Activated CD4-positive, alpha-beta memory T cell treated with anti-CD3 and anti-CD28 coated beads for 36 hours (primary cell): ENCODE results near the gene ARPC2. TPM values are rescaled to one million over a fixed set of nuclear protein-coding genes. Genes with fewer than 3 reads are reported as not detected.

Source experiments
- CTCF ChIA-PET: fragments of 350-600 bp; sonication (Branson Sonifier 250); formaldehyde crosslinking; loops from one replicate; lab custom pipeline; 2021; ENCODE audit warnings: antibody characterized with exemption, inconsistent platforms; lab: Charles Lee
- POLR2A ChIA-PET: fragments of 350-600 bp; sonication (Branson Sonifier 250); formaldehyde crosslinking; loops from one replicate; lab custom pipeline; 2021; ENCODE audit warnings: antibody characterized with exemption; lab: Charles Lee
- DNase-seq: peaks from one replicate; pipeline ENCODE4 v3.0.0-alpha.2; 2020
- H3K27ac Mint-ChIP-seq: one replicate; pipeline ENCODE4 v1.8.0; 2021; ENCODE audit warnings: mixed read lengths
- H3K27me3 Mint-ChIP-seq: one replicate; pipeline ENCODE4 v1.8.0; 2021; ENCODE audit warnings: mixed read lengths
- H3K36me3 Mint-ChIP-seq: one replicate; pipeline ENCODE4 v1.8.0; 2021; ENCODE audit warnings: mixed read lengths
- H3K4me1 Mint-ChIP-seq: one replicate; pipeline ENCODE4 v1.8.0; 2021; ENCODE audit warnings: low read depth, mixed read lengths
- H3K4me3 Mint-ChIP-seq: one replicate; pipeline ENCODE4 v1.8.0; 2021; ENCODE audit warnings: mild to moderate bottlenecking, mixed read lengths
- H3K9me3 Mint-ChIP-seq: one replicate; pipeline ENCODE4 v1.8.0; 2021; ENCODE audit warnings: mixed read lengths
- intact Hi-C: fragments of 100-400 bp; cut with micrococcal nuclease; formaldehyde crosslinking; loops from one replicate; pipeline ENCODE4 v1.15.1; 2023
- total RNA-seq, 2 experiments: library from RNA; stranded (reverse); gene quantifications; one replicate each; pipeline ENCODE4 v1.2.3, GENCODE V29; 2021

Gene ARPC2
- total RNA-seq, 2 experiments from 2014 or later = 564 to 570 TPM

DNA sequence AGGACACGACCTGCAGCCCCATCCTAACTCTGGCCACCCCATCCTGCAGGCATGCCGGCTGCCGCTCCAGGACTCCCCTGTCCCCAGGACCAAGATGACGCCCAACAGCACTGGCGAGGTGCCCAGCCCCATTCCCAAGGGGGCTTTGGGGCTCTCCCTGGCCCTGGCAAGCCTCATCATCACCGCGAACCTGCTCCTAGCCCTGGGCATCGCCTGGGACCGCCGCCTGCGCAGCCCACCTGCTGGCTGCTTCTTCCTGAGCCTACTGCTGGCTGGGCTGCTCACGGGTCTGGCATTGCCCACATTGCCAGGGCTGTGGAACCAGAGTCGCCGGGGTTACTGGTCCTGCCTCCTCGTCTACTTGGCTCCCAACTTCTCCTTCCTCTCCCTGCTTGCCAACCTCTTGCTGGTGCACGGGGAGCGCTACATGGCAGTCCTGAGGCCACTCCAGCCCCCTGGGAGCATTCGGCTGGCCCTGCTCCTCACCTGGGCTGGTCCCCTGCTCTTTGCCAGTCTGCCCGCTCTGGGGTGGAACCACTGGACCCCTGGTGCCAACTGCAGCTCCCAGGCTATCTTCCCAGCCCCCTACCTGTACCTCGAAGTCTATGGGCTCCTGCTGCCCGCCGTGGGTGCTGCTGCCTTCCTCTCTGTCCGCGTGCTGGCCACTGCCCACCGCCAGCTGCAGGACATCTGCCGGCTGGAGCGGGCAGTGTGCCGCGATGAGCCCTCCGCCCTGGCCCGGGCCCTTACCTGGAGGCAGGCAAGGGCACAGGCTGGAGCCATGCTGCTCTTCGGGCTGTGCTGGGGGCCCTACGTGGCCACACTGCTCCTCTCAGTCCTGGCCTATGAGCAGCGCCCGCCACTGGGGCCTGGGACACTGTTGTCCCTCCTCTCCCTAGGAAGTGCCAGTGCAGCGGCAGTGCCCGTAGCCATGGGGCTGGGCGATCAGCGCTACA lies 45.9 kb downstream of the ARPC2 start:
- Mint-ChIP-seq H3K9me3 (no peaks in the 10 kb centered on the region), H3K27ac (no peak overlapping the region), H3K36me3 (peaks cover 12% of the 10 kb centered on the region), H3K4me3 (no peak overlapping the region), H3K4me1 (peaks cover 11% of the 10 kb centered on the region), H3K27me3 (no peaks in the 10 kb centered on the region)
- no peak for DNase-seq
- POLR2A ChIA-PET = interaction anchor here (0.6 kb wide), 1 partner anchor 62 kb away, joined by 6 read pairs; no protein-coding TSS in a partner anchor
- CTCF ChIA-PET = interaction anchor here (1.8 kb wide), 1 partner anchor 8 kb away, joined by 5 read pairs; no protein-coding TSS in a partner anchor
- intact Hi-C loops = no loop called here

DNA sequence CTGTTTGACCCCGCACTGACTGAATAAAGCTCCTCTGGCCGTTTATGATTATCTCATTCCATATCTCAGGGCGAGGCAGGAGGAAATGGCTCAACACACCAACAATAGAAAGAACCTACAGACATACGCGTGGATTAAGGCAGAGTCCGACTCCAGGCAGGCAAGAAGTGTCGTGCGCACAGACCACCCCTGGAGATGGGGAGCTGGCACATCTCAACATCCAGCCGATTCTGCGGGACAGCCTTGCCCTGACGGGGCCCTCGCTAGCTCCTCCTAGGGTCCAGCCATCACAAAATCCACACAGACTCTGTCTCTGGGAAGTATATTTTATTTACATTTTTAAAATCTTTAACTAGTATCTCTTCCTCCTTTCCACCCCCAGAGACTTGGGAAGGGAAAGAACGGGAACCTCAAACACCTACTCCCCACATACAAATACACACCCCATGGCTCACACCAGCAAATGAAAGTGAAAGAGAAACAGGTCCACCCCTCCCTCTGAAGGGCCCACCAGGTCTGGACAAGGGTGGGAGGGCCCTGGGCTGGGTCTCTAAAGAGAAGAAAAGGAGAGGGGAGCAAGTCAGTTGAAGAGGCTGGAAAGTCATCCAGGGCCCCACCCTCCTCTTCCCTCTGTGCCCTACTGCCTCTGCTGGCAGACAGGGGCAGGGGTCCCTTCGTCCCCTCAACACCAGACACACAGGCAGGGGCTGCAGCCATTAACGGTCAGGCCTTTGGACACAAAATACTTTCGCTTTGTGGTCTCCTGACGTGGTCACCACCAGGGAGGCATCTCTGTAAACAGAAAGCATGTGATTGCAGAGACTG lies 47.0 kb downstream of the ARPC2 start:
- H3K4me1 Mint-ChIP-seq = peaks cover 13% of the 10 kb centered on the region
- no peak overlapping the region for H3K4me3 Mint-ChIP-seq
- H3K9me3 Mint-ChIP-seq = no peaks in the 10 kb centered on the region
- CTCF ChIA-PET = no interaction called here
- no peak for DNase-seq
- peaks cover 12% of the 10 kb centered on the region for H3K36me3 Mint-ChIP-seq
- intact Hi-C loops = no loop called here
- H3K27ac Mint-ChIP-seq = no peak overlapping the region
- H3K27me3 Mint-ChIP-seq = no peaks in the 10 kb centered on the region
- POLR2A ChIA-PET = interaction anchor here (1.3 kb wide), 1 partner anchor 8 kb away, joined by 3 read pairs; no protein-coding TSS in a partner anchor

DNA sequence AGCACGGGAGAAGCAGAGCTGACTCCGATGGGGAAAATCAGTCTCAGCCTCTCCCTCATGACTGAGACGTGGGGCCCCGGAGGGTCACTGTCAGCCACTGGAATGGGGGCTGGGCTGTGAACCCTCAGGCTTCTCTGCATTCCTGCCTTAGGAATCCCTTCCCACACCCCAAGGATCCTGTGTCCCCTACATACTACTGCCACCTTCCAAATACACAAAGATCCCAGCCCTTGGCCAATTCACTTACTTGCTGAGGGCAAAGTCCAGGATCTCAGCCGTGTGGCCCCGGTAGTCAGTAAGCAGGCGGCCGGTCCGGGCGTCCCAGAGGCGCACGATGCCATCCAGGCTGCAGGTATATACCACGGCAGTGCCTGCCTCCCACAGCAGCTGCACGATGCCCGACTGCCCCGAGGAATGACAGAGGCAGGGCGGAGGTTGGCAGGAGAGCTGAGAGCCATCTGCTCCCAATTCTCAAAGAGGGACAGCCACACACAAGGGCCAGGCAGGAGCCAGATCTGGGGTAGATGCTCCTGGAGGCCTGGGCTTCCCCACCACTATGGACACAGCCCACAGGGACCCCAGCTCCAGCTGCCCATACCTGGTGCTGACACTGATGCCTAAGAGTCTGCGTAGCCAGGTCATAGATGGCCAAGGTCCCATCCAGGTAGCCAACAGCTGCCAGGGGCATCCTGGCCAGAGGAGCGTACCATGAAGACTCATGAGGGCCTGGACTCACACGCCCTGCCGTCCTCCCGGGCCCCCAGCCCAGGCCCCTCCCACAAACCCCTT lies 48.0 kb downstream of the ARPC2 start:
- Mint-ChIP-seq H3K27me3 (no peaks in the 10 kb centered on the region), H3K27ac (no peak overlapping the region), H3K4me3 (no peak overlapping the region), H3K4me1 (peaks cover 18% of the 10 kb centered on the region), H3K9me3 (no peaks in the 10 kb centered on the region), H3K36me3 (peaks cover 16% of the 10 kb centered on the region)
- ChIA-PET POLR2A (interaction anchor here (1.3 kb wide), 1 partner anchor 8 kb away, joined by 3 read pairs; no protein-coding TSS in a partner anchor), CTCF (no interaction called here)
- intact Hi-C loops = no loop called here
- DNase-seq = no peak

DNA sequence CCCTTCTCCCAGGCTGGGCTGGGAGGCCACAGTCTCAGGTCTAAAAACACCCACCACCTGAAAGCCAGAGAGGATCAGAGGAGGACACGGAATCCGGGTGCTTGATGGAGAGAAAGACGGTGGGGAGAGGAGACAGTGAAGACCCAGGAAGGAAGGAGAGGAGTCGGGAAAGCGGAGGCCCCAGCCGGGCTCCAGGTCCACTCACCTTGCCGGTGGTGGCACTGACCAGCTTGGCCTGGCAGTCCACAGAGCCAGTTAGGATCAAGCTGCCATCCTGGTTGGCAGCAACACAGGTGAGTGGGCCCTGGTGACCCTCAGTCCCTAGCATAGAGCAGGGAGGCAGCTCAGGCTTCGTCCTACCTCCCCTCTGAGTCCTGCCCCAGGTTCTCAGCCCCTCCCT lies 48.6 kb downstream of the ARPC2 start:
- Mint-ChIP-seq H3K36me3 (peaks cover 16% of the 10 kb centered on the region), H3K4me1 (peaks cover 19% of the 10 kb centered on the region), H3K27me3 (no peaks in the 10 kb centered on the region), H3K4me3 (no peak overlapping the region), H3K27ac (no peak overlapping the region), H3K9me3 (no peaks in the 10 kb centered on the region)
- intact Hi-C loops = no loop called here
- ChIA-PET POLR2A (interaction anchor here (1.5 kb wide), 1 partner anchor 9 kb away, joined by 5 read pairs; no protein-coding TSS in a partner anchor), CTCF (interaction anchor here (1.5 kb wide), 1 partner anchor 8 kb away, joined by 4 read pairs; no protein-coding TSS in a partner anchor)
- DNase-seq = no peak

DNA sequence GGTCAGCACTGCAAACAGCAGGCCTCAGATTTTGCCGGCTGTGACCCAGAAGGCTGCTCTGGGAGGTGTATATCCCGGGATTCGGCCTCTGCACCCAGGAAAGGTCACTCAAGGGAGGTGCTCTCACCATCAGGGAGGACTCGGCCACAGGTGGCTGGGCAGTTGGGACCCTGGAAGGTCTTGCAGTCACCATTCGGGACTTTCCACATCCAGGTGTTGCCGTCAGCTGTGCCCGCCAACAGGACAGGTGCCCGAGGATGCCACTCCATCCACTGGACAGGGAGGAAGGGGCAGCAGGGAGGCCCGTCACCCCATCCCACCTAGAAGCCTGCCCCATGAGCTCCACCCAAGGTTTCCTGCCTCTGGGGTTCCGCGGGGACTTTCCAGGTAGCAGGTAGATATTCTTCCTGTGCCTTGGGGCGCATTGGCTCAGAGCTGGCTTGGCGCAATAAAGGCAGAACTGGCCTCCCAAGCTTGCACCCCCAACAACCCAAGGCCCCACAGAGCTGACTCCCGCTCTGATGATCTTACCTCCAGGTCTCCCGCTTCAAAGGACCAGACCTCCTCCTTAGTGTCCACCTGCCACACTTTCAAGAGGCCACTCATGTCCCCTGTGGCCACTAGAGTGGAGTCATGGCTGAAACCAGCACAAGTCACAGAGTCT lies 49.5 kb downstream of the ARPC2 start:
- ChIA-PET POLR2A (interaction anchor here (0.9 to 1.5 kb wide), 2 partner anchors 10 to 15 kb away, joined by 3 to 5 read pairs; no protein-coding TSS in a partner anchor), CTCF (interaction anchor here (1.5 kb wide), 1 partner anchor 9 kb away, joined by 4 read pairs; no protein-coding TSS in a partner anchor)
- H3K27me3 Mint-ChIP-seq = no peaks in the 10 kb centered on the region
- H3K4me3 Mint-ChIP-seq = no peak overlapping the region
- H3K9me3 Mint-ChIP-seq = no peaks in the 10 kb centered on the region
- H3K4me1 Mint-ChIP-seq = peaks cover 24% of the 10 kb centered on the region
- DNase-seq = no peak
- H3K27ac Mint-ChIP-seq = no peak overlapping the region
- H3K36me3 Mint-ChIP-seq = peaks cover 16% of the 10 kb centered on the region
- intact Hi-C loops = no loop called here

DNA sequence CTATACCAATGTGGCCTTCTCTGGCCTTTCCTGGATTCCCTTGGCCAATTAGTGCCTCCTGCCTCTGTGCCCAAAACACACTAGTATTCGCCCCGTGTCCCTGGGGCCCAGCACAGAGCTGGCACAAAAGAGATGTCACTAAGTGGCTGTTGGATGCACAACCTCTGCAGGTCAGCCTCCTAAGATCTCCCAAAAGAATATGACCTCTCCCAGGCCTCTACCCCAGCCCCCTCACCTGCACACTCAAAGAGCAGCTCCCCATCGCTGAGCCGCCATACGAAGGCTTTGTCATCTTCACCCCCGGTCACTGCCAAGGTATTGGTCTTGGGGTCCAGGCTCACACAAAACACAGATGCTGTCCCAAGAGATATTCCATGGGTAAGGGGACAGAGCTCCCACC lies 50.3 kb downstream of the ARPC2 start:
- ChIA-PET POLR2A (no interaction called here), CTCF (no interaction called here)
- Mint-ChIP-seq H3K9me3 (no peaks in the 10 kb centered on the region), H3K27ac (no peak overlapping the region), H3K27me3 (no peaks in the 10 kb centered on the region), H3K36me3 (peaks cover 16% of the 10 kb centered on the region), H3K4me3 (no peak overlapping the region), H3K4me1 (peaks cover 32% of the 10 kb centered on the region)
- DNase-seq = no peak
- intact Hi-C loops = no loop called here

DNA sequence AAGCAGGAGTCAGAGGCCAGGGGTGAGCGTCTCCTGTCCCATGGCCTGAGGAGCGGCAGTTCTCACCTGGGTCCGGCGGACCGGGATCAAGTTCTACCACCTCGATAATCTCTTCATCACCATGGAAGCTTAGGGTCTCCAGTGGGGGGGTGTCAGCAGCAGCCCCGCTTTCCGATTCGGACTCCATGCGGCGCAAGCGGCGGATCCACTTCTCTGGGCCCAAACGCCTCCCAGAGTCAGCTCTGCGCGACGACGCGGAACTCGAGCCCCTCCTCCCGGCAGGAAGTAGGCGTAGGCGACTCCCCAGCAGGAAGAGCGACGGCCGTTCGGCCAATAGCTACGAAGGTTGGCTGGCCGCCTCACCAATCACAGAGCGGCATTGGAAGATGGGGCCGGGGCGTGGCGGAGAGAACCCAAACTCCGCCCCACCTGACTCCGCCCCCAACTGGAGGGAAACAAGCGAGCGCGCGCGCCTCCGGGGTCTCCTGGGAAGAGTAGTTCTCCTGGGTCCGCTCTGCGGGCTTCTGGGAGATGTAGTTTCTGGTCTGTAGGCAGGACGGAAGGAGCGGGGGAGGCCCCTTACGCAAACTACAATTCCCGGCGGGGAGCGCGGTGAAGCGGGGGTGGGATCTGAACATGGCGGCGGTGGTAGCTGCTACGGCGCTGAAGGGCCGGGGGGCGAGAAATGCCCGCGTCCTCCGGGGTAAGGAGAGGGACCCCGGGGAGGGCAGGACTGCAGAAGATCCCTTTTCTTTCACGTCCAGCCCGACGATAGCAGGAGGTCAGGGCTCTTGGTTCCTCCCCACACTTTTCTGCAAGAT lies 53.1 kb downstream of the ARPC2 start, which contains the start of the genes AAMP and PNKD:
Gene AAMP, minus strand, starts transcription at position 238 of the 821 bp plus-strand sequence. Its CDS starts 51 bp downstream, at position 187.
Gene PNKD, plus strand, starts transcription at position 620 of the 821 bp plus-strand sequence. Its CDS starts 17 bp downstream, at position 637.
- H3K4me1 Mint-ChIP-seq = peaks cover 29% of the 10 kb centered on the region
- peak within 1 kb of the TSS; percentile 82 for H3K27ac Mint-ChIP-seq
- no peaks in the 10 kb centered on the region for H3K9me3 Mint-ChIP-seq
- peak; percentile 100 for DNase-seq
- CTCF ChIA-PET = interaction anchor here (0.6 to 7.7 kb wide), 15 partner anchors 8 to 485 kb away, joined by 3 to 197 read pairs (median 5); partner anchors contain the start of genes CATIP and TMBIM1
- peak within 1 kb of the TSS; percentile 84 for H3K4me3 Mint-ChIP-seq
- no peaks in the 10 kb centered on the region for H3K27me3 Mint-ChIP-seq
- intact Hi-C loops = loop anchor here (1.0 to 5.0 kb wide), 10 partner anchors 13 to 1009 kb away; partner anchors contain the start of genes ARPC2, CNOT9, CXCR1 and DNAJB2
- H3K36me3 Mint-ChIP-seq = peaks cover 20% of the 10 kb centered on the region
- POLR2A ChIA-PET = interaction anchor here (0.6 to 8.4 kb wide), 7 partner anchors 17 to 389 kb away, joined by 3 to 115 read pairs (median 5); partner anchors contain the start of genes ARPC2, BCS1L, TMBIM1 and ZNF142

DNA sequence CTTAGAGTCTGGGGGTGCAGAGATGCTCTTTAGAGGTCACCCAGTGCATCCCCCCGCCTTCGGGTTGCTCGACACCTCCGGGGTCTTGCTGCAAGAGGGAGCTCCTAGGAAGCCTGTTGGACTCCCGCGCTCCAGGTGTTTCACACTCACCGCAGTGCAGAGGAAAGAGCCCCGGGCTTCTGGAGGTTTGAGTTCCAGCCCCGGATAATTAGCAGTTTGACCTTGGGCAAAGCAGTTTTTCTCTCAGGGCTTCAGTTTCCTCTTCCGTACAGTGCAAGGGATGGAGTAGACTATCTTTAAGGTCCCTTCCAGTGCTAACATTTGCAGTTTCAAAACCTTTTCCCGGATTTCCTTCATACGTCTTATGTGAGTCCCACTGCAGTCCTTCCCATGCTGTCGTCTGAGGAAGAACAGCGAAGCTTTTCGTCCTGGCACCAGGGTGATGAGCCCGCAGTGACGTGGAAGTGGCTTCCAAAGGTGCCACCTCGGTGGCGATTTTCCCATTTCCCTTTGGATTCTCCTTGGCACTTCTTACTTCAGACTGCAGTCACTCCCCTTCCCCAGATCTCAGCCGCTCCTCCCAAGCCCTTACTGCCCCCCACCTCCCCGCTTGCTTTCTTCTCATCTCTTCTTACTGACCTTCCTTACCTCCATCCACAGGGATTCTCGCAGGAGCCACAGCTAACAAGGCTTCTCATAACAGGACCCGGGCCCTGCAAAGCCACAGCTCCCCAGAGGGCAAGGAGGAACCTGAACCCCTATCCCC lies 53.9 kb downstream of the ARPC2 start:
- peaks cover 24% of the 10 kb centered on the region for H3K36me3 Mint-ChIP-seq
- H3K9me3 Mint-ChIP-seq = no peaks in the 10 kb centered on the region
- H3K4me3 Mint-ChIP-seq = peak overlapping the region; percentile 84
- POLR2A ChIA-PET = interaction anchor here (1.0 to 8.4 kb wide), 5 partner anchors 17 to 388 kb away, joined by 3 to 115 read pairs (median 6); partner anchors contain the start of genes ARPC2, BCS1L, TMBIM1 and ZNF142
- H3K27ac Mint-ChIP-seq = peak overlapping the region; percentile 82
- peaks cover 29% of the 10 kb centered on the region for H3K4me1 Mint-ChIP-seq
- CTCF ChIA-PET = interaction anchor here (0.7 to 7.7 kb wide), 19 partner anchors 9 to 486 kb away, joined by 3 to 197 read pairs (median 5); partner anchors contain the start of genes CATIP and TMBIM1
- intact Hi-C loops = loop anchor here (1.0 to 5.0 kb wide), 10 partner anchors 14 to 1008 kb away; partner anchors contain the start of genes ARPC2, CNOT9, CXCR1 and DNAJB2
- no peaks in the 10 kb centered on the region for H3K27me3 Mint-ChIP-seq
- no peak for DNase-seq

DNA sequence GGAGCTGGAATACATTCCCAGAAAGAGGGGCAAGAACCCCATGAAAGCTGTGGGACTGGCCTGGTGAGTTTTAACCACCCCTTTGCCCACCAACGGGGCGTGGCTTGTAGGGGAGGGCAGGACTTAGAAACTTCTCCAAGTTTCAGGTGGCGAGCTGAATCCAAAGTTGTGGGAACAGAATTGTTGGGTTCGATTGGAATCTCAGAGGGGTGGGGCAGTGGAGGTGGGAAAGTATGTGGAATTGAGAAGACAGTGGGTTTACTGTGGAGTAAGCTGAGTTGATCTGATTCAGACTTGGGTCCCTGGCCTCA lies 54.5 kb downstream of the ARPC2 start:
- Mint-ChIP-seq H3K4me3 (peak overlapping the region; percentile 84), H3K4me1 (peaks cover 29% of the 10 kb centered on the region), H3K27me3 (no peaks in the 10 kb centered on the region), H3K9me3 (no peaks in the 10 kb centered on the region), H3K36me3 (peaks cover 28% of the 10 kb centered on the region), H3K27ac (peak overlapping the region; percentile 82)
- ChIA-PET POLR2A (interaction anchor here (2.0 to 8.4 kb wide), 2 partner anchors 16 to 52 kb away, joined by 12 to 115 read pairs; partner anchors contain the start of gene TMBIM1), CTCF (interaction anchor here (0.7 to 7.7 kb wide), 13 partner anchors 10 to 125 kb away, joined by 3 to 197 read pairs (median 5); partner anchors contain the start of genes CATIP and TMBIM1)
- intact Hi-C loops = loop anchor here (2.0 to 5.0 kb wide), 2 partner anchors 104 to 1007 kb away; partner anchors contain the start of genes CXCR1 and DNAJB2
- no peak for DNase-seq
